ENCODE results near the gene RASGRP2.

RASGRP2 gene

DNA sequence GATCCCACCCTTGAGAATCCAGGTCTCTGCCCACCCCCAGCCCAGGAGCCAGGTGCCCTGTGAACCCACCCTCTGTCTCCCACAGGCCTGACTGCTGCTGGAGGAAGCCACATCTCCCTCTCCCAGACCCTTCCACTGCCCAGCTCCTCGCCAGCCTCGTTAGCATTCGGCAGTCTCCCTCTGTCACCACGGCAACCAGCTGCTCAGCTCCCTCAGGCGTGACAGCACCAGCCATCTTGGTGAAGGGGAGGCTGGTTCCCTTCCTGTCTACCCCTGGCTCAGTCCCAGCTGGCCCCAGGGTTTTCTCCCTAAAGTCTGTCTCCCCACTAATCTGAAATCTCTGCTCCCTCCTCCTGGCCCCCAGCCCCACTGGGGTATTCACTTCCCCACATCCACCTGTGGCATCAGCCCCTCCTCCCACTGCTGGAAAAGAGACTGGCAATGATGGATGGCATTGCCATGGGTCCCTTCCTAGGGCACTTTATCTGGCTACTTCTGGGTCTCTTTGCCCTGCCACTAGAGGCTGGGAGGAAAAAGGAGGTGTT, 49.0 kb downstream of the RASGRP2 start:
- H3K27me3 ChIP-seq, result no peaks in the 10 kb centered on the region
- TF ChIP-seq, protein P1, sequence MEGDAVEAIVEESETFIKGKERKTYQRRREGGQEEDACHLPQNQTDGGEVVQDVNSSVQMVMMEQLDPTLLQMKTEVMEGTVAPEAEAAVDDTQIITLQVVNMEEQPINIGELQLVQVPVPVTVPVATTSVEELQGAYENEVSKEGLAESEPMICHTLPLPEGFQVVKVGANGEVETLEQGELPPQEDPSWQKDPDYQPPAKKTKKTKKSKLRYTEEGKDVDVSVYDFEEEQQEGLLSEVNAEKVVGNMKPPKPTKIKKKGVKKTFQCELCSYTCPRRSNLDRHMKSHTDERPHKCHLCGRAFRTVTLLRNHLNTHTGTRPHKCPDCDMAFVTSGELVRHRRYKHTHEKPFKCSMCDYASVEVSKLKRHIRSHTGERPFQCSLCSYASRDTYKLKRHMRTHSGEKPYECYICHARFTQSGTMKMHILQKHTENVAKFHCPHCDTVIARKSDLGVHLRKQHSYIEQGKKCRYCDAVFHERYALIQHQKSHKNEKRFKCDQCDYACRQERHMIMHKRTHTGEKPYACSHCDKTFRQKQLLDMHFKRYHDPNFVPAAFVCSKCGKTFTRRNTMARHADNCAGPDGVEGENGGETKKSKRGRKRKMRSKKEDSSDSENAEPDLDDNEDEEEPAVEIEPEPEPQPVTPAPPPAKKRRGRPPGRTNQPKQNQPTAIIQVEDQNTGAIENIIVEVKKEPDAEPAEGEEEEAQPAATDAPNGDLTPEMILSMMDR (IDR thresholded peaks at IDR 0.05; ENCODE audit: low read depth, low read length), result no peak
- DNase-seq, result peak; percentile 74
- no peaks in the 10 kb centered on the region for H3K36me3 ChIP-seq
- no peak overlapping the region for H3K4me3 ChIP-seq (ENCODE audit: low read depth, low read length)
- H3K9me3 ChIP-seq, result no peaks in the 10 kb centered on the region
- peaks cover 9% of the 10 kb centered on the region for H3K4me1 ChIP-seq

- H3K4me3 ChIP-seq (ENCODE audit: low read depth, low read length), result no peak overlapping the region
- no peaks in the 10 kb centered on the region for H3K36me3 ChIP-seq
- no peaks in the 10 kb centered on the region for H3K9me3 ChIP-seq
- H3K27me3 ChIP-seq, result no peaks in the 10 kb centered on the region
- no peak for DNase-seq
- TF ChIP-seq, protein P1 (IDR thresholded peaks at IDR 0.05; ENCODE audit: low read depth, low read length), result no peak
- peaks cover 9% of the 10 kb centered on the region for H3K4me1 ChIP-seq
Measured at GRCh38 chr11:64694026-64694755, 49.8 kb downstream of the RASGRP2 start.

DNA sequence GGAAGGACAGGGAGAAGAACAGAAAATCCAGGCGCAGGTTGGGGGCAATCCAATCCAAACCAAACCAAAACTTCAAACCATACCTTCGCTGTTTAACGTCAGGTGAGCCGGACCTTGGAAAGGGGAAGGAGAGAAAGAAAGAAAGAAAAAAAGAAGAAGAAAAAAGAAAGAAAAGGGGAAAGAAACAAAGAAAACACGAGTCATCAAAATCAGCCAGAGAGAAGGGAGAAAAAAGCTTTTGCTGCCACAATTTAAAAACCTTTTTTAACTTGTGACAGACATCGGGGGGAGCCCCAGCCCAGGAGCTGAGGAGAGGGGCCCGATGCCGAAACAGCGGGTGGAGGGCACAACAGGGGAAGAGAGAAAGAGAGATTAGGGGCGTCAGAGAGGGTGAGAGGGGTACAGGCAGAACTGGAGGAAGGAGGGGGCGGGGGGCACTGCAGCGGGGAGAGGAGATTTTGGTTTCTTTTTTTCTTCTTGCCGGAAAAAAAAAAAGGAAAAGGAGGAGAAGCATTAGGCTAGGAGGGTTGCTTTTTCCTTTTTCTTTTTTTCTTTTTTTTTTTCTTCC, 51.1 kb downstream of the RASGRP2 start:
- no peaks in the 10 kb centered on the region for H3K9me3 ChIP-seq
- no peak for DNase-seq
- TF ChIP-seq, protein P1 (IDR thresholded peaks at IDR 0.05; ENCODE audit: low read depth, low read length), result no peak
- no peaks in the 10 kb centered on the region for H3K27me3 ChIP-seq
- no peak overlapping the region for H3K4me3 ChIP-seq (ENCODE audit: low read depth, low read length)
- H3K36me3 ChIP-seq, result no peaks in the 10 kb centered on the region
- H3K4me1 ChIP-seq, result peaks cover 9% of the 10 kb centered on the region

- H3K27me3 ChIP-seq, result no peaks in the 10 kb centered on the region
- TF ChIP-seq, protein P1 (IDR thresholded peaks at IDR 0.05; ENCODE audit: low read depth, low read length), result no peak
- no peak for DNase-seq
- no peaks in the 10 kb centered on the region for H3K36me3 ChIP-seq
- peaks cover 9% of the 10 kb centered on the region for H3K4me1 ChIP-seq
- no peak overlapping the region for H3K4me3 ChIP-seq (ENCODE audit: low read depth, low read length)
- H3K9me3 ChIP-seq, result no peaks in the 10 kb centered on the region
Measured at GRCh38 chr11:64691543-64691942, 52.4 kb downstream of the RASGRP2 start.

DNA sequence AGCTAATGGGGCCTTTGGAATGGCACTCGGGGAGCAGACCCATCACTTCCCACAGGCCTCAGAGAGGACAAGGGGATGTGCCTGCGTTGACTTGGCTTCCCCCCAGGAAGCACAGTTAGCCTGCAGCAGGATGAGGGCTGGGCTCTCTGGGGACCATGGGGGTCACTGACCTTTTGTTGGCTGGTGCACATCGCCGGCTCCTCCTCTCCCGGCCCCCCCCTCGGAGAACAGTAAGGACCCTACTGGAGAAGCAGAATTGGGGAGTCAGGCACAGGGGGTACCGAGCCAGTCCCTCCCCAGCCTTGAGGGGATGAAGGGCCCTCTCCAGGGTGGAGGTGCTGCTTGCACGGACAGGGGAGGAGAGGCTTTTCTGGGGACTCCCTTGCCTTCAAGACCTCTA, 53.7 kb downstream of the RASGRP2 start:
- TF ChIP-seq, protein P1 (IDR thresholded peaks at IDR 0.05; ENCODE audit: low read depth, low read length), result no peak
- H3K4me1 ChIP-seq, result peaks cover 7% of the 10 kb centered on the region
- no peaks in the 10 kb centered on the region for H3K36me3 ChIP-seq
- no peak for DNase-seq
- no peaks in the 10 kb centered on the region for H3K9me3 ChIP-seq
- H3K27me3 ChIP-seq, result no peaks in the 10 kb centered on the region
- no peak overlapping the region for H3K4me3 ChIP-seq (ENCODE audit: low read depth, low read length)

GRCh38 chr11:64688534-64688982, 55.4 kb downstream of the RASGRP2 start:
- Histone ChIP-seq H3K27me3 (no peaks in the 10 kb centered on the region), H3K9me3 (no peaks in the 10 kb centered on the region), H3K4me3 (ENCODE audit: low read depth, low read length) (peak overlapping the region; percentile 70), H3K36me3 (no peaks in the 10 kb centered on the region), H3K4me1 (no peaks in the 10 kb centered on the region)
- TF ChIP-seq, protein P1 (IDR thresholded peaks at IDR 0.05; ENCODE audit: low read depth, low read length), result peak; percentile 75
- peak; percentile 89 for DNase-seq

Measured in BE2C (cell line).